Measurements from ENCODE around the gene PRKG1.

- TF ChIP-seq CTCF (IDR thresholded peaks at IDR 0.05) (no peak), POLR2A (IDR thresholded peaks at IDR 0.05; ENCODE audit: low read depth) (no peak), EP300 (IDR thresholded peaks at IDR 0.05) (no peak), POLR2AphosphoS5 (IDR thresholded peaks at IDR 0.05) (no peak)
These were observed 310.7 kb downstream of the PRKG1 start for GRCh38 chr10:51384971-51385370.

Measured in esophagus muscularis mucosa (tissue), 4 donors.